ENCODE data around the gene PCCB.
"Not testable (repeated sequence)": the region's sequence is repeated elsewhere in the genome, so short reads cannot be mapped to it uniquely, and the experiment has no call there.

Gene PCCB

DNA sequence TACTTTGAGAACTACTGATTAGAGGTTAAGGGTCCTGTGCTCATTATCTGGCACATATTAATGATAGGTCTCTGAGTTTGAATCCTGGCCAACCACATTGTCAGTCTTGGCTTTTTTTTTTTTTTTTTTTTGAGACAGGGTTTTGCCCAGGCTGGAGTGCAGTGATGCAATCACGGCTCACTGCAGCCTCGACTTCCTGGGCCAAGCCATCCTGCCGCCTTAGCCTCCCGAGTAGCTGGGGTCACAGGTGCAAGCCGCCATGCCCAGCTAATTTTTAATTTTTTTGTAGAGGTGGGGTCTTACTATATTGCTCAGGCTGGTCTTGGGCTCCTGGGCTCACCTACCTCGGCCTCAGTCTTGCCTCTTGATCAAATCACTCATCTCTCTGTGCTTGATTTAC lies 547 bp upstream of the PCCB start:
- no peaks in the 10 kb centered on the region for H3K27me3 Mint-ChIP-seq

DNA sequence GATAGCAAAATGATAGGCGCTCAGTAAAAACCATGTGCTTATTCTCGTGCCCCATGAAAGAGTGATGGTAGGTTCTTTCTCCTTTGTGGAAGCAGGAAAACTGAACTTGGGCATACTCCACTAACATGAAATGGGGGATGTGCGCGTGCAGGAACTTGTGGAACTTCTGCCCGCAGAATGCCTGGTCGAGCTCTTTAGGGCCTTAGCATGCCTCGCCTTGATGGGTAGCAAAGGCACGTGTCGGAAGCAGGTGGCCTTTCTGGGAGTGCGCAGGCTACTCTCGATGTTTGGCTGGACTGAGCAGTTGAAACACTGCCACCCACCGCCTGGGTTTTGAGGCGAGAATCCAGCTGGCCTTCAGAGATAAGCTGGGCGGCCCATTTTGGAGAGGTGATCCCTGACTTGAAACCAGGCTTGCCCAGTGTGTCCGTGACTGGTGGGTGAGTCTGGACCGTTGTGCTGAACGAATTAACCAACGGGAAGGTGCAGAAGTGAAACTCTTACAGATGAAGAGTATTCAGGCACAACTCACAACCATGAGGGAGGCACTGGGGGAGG lies 842 bp downstream of the PCCB start:
- ATAC-seq, result peak; percentile 22
- Mint-ChIP-seq H3K9me3 (no peaks in the 10 kb centered on the region), H3K36me3 (peaks cover 9% of the 10 kb centered on the region), H3K4me3 (peak overlapping the region; percentile 91), H3K27ac (peak overlapping the region; percentile 99), H3K27me3 (no peaks in the 10 kb centered on the region), H3K4me1 (peaks cover 29% of the 10 kb centered on the region)

More for the DNA sequence above, 547 bp upstream of the PCCB start:
- Mint-ChIP-seq H3K4me3 (peak overlapping the region; percentile 91), H3K36me3 (no peaks in the 10 kb centered on the region), H3K27ac (peak overlapping the region; percentile 99), H3K9me3 (no peaks in the 10 kb centered on the region), H3K4me1 (peaks cover 23% of the 10 kb centered on the region)
- ATAC-seq, result no peak

DNA sequence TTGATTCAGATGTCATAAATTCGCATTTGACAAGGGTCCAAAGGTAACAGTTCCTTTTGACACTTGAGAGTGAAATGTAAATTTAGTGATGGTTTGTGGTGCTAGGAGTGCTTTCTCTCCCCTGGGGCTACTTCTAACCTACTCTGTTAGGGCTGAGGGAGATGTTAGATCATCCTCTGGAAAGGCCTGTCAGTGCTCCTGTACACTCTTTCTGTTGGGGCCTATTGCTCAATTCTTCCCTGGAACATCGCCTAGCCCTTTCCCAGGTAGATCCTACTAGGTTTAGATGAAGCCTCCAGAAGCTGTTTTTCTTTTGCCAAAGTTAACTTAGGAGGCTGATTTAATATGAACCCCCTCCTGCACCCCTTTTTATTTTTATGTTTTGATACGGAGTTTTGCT lies 1.4 kb downstream of the PCCB start:
- H3K4me3 Mint-ChIP-seq, result peak overlapping the region; percentile 91
- H3K9me3 Mint-ChIP-seq, result no peaks in the 10 kb centered on the region
- H3K36me3 Mint-ChIP-seq, result peaks cover 14% of the 10 kb centered on the region
- ATAC-seq, result no peak
- peak overlapping the region; percentile 99 for H3K27ac Mint-ChIP-seq
- peaks cover 29% of the 10 kb centered on the region for H3K4me1 Mint-ChIP-seq
- H3K27me3 Mint-ChIP-seq, result no peaks in the 10 kb centered on the region

DNA sequence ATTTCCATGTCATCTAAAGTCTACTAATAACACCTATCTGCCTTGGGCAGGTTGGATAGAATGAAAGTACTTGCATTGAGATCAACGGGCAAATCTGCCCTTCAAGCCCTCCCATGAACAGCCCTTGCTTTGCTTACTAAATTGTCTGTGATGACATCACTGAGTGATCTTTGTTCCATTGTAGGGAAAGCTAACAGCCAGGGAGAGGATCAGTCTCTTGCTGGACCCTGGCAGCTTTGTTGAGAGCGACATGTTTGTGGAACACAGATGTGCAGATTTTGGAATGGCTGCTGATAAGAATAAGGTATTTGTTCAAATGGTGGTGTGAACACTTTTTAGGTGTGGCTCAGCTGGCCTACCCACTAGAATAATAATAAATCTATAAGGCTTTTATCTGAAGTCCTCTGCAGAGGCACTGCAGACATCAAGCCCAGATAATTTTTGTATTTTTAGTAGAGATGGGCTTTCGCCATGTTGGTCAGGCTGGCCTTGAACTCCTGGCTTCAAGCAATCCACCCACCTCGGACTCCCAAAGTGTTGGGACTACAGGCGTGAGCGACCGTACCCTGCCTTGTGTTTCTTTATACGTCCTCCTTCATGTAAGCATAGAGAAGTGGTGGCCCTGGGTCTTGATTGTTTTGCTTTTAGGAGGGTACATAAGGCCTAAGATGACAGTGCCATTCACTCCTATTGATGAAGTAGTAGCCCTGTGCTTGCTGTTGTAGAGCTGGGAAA lies 5.7 kb downstream of the PCCB start:
- Mint-ChIP-seq H3K4me3 (no peak overlapping the region), H3K36me3 (peaks cover 40% of the 10 kb centered on the region), H3K27me3 (no peaks in the 10 kb centered on the region), H3K9me3 (no peaks in the 10 kb centered on the region), H3K4me1 (peaks cover 19% of the 10 kb centered on the region), H3K27ac (peak overlapping the region; percentile 45)
- no peak for ATAC-seq

DNA sequence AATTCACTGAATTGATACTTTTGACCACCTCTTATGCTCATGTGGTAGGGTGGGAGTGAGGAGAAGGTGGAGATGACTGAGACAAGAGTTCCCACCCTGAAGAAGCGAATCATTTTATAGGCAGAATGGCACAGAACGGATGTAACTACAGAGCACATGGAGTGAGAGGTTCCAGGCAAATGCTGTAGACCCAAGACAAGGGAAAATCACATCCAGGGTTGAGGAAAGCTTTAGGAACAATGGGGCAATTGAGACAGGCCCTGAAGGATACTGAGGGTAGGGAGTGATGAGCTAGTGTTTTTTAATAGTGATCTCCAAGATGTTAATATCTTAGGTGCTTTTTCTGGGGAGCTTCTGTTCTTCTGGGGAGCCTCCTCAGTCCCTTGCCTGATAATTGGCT lies 8.1 kb downstream of the PCCB start:
- Mint-ChIP-seq H3K9me3 (no peaks in the 10 kb centered on the region), H3K27ac (no peak overlapping the region), H3K4me3 (no peak overlapping the region), H3K36me3 (peaks cover 55% of the 10 kb centered on the region), H3K4me1 (peaks cover 6% of the 10 kb centered on the region), H3K27me3 (no peaks in the 10 kb centered on the region)
- ATAC-seq, result no peak

DNA sequence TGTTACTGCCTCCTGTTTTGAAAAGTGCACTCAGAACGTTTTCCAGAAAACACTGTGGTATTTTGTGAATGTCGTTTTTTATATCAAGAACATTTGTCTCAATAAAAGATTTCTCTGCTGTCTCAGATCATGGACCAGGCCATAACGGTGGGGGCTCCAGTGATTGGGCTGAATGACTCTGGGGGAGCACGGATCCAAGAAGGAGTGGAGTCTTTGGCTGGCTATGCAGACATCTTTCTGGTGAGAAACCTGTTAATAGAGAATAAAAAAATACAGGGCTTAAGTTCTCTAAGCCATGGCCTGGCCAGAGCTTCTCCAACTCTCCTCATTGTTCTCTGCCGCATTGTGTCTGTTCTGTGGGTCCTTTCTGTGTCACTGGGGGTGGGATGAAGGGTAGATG lies 11.7 kb downstream of the PCCB start:
- H3K4me1 Mint-ChIP-seq, result no peaks in the 10 kb centered on the region
- no peak overlapping the region for H3K4me3 Mint-ChIP-seq
- no peaks in the 10 kb centered on the region for H3K9me3 Mint-ChIP-seq
- H3K36me3 Mint-ChIP-seq, result peaks cover 65% of the 10 kb centered on the region
- H3K27me3 Mint-ChIP-seq, result no peaks in the 10 kb centered on the region
- ATAC-seq, result no peak
- H3K27ac Mint-ChIP-seq, result peak overlapping the region; percentile 25

DNA sequence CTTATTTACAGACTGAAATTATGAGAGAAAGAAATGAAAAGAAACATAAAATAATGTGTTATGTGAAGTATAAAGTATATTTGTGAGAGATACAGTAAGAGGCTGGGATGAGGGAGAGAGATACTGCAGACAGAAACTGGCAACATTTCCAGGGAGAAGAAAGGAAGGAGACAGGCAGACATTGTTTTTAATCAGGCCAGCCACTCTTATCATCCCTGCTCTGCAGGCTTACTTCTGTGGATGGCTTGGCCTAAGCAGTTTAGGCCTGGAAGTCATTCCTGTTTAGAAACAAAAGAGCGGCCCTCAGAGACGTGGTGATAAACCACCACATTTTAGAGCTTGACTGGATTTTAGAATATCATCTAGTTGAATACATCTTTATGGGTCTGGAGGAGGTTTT lies 12.4 kb downstream of the PCCB start:
- peak overlapping the region; percentile 25 for H3K27ac Mint-ChIP-seq
- ATAC-seq, result no peak
- H3K27me3 Mint-ChIP-seq, result no peaks in the 10 kb centered on the region

DNA sequence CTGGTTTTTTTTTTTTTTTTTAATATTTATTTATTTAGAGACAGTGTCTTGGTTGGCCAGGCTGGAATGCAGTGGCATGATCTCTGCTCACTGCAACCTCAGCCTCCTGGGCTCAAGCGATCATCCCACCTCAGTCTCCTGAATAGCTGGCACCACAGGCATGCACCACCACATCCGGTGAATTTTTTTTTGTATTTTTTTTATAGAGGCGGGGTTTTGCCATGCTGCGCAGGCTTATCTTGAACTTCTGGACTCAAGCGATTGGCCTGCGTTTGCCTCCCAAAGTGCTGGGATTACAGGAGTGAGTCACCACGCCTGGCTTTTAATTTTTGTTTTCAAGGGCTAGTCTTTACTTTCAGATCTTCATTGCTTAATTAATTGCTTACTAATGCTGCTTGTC lies 13.1 kb downstream of the PCCB start:
- ATAC-seq, result no peak
- Mint-ChIP-seq H3K27me3 (no peaks in the 10 kb centered on the region), H3K36me3 (peaks cover 62% of the 10 kb centered on the region), H3K4me1 (no peaks in the 10 kb centered on the region), H3K27ac (no peak overlapping the region), H3K9me3 (no peaks in the 10 kb centered on the region), H3K4me3 (no peak overlapping the region)

More for the DNA sequence above, 12.4 kb downstream of the PCCB start:
- Mint-ChIP-seq H3K4me3 (no peak overlapping the region), H3K9me3 (no peaks in the 10 kb centered on the region), H3K36me3 (peaks cover 61% of the 10 kb centered on the region), H3K4me1 (no peaks in the 10 kb centered on the region)

DNA sequence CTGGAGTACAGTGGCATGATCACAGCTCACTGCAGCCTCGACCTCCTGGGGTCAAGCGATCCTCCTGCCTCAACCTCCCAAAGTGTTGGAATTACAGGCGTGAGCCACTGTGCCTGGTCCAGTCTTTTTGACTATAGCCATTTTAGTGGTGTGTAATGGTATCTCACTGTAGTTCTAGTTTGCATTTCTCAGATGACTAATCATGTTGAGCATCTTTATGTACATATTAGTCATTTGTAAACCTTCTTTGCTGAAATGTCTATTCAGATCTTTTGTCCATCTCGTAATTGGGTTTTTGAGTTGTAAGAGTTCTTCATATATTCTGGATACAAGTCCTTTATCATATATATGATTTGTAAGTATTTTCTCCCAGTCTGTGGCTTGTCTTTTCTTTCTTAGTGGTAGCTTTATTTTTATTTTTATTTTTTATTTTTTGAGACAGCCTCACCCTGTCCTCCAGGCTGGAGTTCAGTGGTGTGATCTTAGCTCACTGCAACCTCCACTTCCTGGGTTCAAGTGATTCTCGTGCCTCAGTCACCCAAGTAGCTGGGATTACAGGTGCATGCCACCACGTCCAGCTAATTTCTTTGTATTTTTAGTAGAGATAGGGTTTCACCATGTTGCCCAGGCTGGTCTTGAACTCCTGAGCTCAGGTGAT lies 16.5 kb downstream of the PCCB start:
- not testable (repeated sequence) for H3K9me3 Mint-ChIP-seq, H3K27ac Mint-ChIP-seq, H3K27me3 Mint-ChIP-seq, H3K4me3 Mint-ChIP-seq, ATAC-seq, H3K4me1 Mint-ChIP-seq
- peaks cover 78% of the 10 kb centered on the region for H3K36me3 Mint-ChIP-seq

DNA sequence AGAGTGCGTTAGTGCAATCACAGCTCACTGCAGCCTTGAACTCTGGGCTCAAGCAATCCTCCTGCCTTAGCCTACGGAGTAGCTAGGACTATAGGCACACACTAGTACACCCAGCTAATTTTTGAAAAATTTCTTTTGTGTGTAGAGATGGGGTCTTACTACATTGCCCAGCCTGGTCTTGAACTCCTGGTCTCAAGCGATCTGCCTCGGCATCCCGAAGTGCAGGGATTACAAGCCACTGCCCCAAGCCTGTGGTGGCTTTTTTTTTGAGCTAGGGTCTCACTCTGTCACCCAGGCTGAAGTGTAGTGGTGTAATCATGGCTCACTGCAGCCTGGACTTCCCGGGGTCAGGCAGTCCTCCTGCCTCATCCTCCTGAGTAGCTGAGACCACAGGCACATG lies 17.1 kb downstream of the PCCB start:
- Mint-ChIP-seq H3K36me3 (peaks cover 73% of the 10 kb centered on the region), H3K4me3 (no peak overlapping the region), H3K27ac (no peak overlapping the region), H3K27me3 (no peaks in the 10 kb centered on the region), H3K4me1 (peaks cover 16% of the 10 kb centered on the region), H3K9me3 (no peaks in the 10 kb centered on the region)
- ATAC-seq, result no peak

DNA sequence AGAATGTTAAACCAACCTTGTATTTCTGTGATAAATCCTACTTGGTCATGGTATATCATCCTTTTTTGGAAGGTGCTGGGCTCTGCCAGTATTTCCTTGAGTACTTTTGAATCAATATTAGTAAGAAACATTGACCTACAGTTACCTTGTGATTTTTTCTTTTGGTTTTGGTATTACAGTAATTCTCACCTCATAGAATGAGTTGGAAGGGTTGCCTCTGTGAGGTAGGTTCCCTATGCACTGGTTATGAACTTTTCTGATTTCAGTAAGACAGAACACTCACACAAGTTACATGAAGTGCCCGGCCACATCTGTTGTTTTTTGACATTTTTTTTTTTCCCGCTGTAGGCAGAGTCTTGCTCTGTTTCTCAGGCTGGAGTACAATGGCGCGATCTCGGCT lies 20.0 kb downstream of the PCCB start:
- no peaks in the 10 kb centered on the region for H3K27me3 Mint-ChIP-seq
- H3K9me3 Mint-ChIP-seq, result no peaks in the 10 kb centered on the region
- H3K36me3 Mint-ChIP-seq, result peaks cover 77% of the 10 kb centered on the region
- ATAC-seq, result no peak
- no peak overlapping the region for H3K4me3 Mint-ChIP-seq
- peaks cover 27% of the 10 kb centered on the region for H3K4me1 Mint-ChIP-seq
- H3K27ac Mint-ChIP-seq, result no peak overlapping the region

DNA sequence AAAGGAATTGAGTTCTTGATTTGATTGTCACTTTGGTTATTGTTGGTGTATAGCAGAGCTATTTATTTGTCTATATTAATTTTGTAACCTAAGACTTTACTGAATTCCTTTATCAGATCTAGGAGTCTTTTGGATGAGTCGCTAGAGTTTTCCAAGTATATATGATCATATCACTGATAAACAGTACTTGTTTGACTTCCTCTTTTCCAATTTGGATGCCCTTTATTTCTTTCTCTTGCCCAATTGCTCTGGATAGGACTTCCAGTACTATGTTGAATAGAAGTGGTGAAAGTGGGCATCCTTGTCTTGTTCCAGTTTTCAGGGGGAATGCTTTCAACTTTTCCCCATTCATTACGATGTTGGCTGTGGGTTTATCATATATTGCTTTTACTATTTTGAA lies 21.5 kb downstream of the PCCB start:
- peaks cover 27% of the 10 kb centered on the region for H3K4me1 Mint-ChIP-seq
- ATAC-seq, H3K27me3 Mint-ChIP-seq, H3K9me3 Mint-ChIP-seq, H3K4me3 Mint-ChIP-seq, H3K27ac Mint-ChIP-seq: not testable (repeated sequence)
- H3K36me3 Mint-ChIP-seq, result peaks cover 73% of the 10 kb centered on the region

DNA sequence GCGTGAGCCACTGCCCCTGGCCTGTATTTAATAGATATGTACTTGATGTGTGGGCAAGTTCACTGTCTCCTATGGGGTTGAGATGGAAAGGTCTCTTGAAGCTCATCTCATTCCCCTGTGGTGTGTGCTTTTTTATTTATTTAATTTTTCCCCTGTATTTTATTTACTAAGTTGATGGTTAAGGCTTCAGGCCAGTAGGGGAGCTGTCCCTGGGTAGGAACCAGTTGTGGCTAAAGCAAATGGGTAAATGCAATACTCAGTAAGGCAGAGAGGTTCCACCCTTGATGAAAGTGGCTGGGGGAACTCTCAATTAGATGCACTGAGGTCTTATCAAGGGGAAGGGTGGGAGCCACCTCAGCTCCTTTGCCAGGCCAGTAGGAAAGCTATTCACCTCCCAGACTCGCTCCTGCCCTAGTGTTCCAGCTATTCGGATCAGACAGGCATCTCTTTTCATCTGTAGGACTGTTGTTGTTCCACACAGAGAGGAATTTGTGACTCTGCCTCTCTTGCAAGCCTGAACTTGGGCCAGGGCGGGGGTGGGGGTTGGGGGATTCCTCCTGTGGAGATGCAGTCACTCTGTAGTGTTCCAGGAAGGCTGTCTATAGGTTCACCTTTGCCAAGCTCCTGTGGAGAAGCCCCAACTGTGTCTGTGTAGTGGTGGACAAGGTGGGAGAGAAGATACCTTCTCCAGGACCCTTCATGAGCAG lies 26.1 kb downstream of the PCCB start:
- no peak overlapping the region for H3K4me3 Mint-ChIP-seq
- H3K9me3 Mint-ChIP-seq, result peaks cover 14% of the 10 kb centered on the region
- H3K36me3 Mint-ChIP-seq, result peaks cover 77% of the 10 kb centered on the region
- no peaks in the 10 kb centered on the region for H3K27me3 Mint-ChIP-seq
- ATAC-seq, result no peak
- peaks cover 24% of the 10 kb centered on the region for H3K4me1 Mint-ChIP-seq
- no peak overlapping the region for H3K27ac Mint-ChIP-seq

DNA sequence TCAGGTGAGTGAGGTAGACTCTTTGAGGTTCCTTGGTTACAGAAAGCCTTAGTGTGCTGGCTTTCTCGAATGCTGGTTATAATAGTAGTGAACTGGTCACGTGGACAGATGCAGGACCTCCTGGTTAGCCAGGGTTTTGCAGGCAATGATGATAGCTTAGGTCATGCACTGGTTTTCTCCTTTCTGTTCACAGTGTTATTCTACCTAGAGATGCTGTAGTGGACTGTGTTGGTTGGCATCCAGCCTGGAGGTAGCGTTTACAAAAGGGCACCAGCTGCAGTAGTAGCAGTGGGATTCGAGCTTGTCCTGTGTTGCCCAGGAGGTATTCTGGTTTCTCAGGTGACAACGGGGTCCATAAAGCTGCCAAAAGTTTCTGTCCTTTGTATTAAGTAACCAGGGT lies 27.0 kb downstream of the PCCB start:
- no peak for ATAC-seq
- Mint-ChIP-seq H3K36me3 (peaks cover 76% of the 10 kb centered on the region), H3K27me3 (no peaks in the 10 kb centered on the region), H3K4me1 (peaks cover 20% of the 10 kb centered on the region), H3K27ac (no peak overlapping the region), H3K9me3 (peaks cover 17% of the 10 kb centered on the region), H3K4me3 (no peak overlapping the region)

DNA sequence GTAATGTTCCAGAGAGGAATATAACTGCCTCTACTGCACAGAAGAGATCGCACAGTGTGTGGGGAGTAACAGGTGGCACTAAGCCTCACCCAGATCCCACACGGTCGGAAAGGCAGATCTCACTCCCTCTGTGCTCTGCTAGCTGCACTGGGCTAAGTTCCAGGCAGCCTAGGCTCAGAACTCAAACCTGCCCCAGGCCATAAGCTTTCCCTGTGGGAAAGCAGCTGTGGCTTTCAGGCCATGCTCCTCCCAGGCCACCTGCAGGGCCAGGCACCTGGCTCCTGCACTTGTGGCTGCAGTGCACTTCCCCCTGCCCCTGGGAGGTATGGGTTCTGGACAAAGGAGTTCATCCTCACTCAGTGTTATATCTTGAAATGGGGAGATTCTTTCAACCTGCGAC lies 27.5 kb downstream of the PCCB start:
- no peak overlapping the region for H3K27ac Mint-ChIP-seq
- peaks cover 14% of the 10 kb centered on the region for H3K4me1 Mint-ChIP-seq
- H3K4me3 Mint-ChIP-seq, result no peak overlapping the region
- H3K9me3 Mint-ChIP-seq, result peaks cover 17% of the 10 kb centered on the region
- ATAC-seq, result no peak
- peaks cover 76% of the 10 kb centered on the region for H3K36me3 Mint-ChIP-seq
- no peaks in the 10 kb centered on the region for H3K27me3 Mint-ChIP-seq
